Ascending aorta (tissue), 2 donors: ENCODE measurements around the gene PXK. TPM values are rescaled to one million over a fixed set of nuclear protein-coding genes. Genes with fewer than 3 reads are reported as not detected.
A peak's percentile ranks its signal among the peaks of the same experiment; 100 is the strongest.

Experiments used
- DNase-seq, 2 donors: peaks; one replicate each; pipeline ENCODE4 v3.0.0-alpha.2; 2019; ENCODE audit warnings: low spot score in 2 of 2
- H3K27ac ChIP-seq, 2 donors: fragments of 200-600 bp; sonication (generic); one replicate each; pipeline ENCODE4 v1.5.1; 2016 to 2017; ENCODE audit warnings: mild to moderate bottlenecking in 1 of 2
- H3K27me3 ChIP-seq: fragments of 200-600 bp; sonication (generic); one replicate; pipeline ENCODE4 v1.5.1; 2017
- H3K36me3 ChIP-seq, 2 donors: fragments of 200-600 bp; sonication (generic); one replicate each; pipeline ENCODE4 v1.5.1; 2016
- H3K4me1 ChIP-seq, 2 donors: fragments of 200-600 bp; sonication (generic); one replicate each; pipeline ENCODE4 v1.5.1; 2016 to 2017; ENCODE audit warnings: mild to moderate bottlenecking in 1 of 2
- H3K4me3 ChIP-seq, 2 donors: fragments of 200-600 bp; sonication (generic); one replicate each; pipeline ENCODE4 v1.5.1; 2016 to 2017; ENCODE audit warnings: mild to moderate bottlenecking in 1 of 2
- H3K9me3 ChIP-seq, 2 donors: fragments of 200-600 bp; sonication (generic); one replicate each; pipeline ENCODE4 v1.5.1; 2016
- intact Hi-C: fragments of 100-400 bp; cut with DNase I; formaldehyde crosslinking; loops from one replicate; pipeline ENCODE4 v1.15.1; 2023
- total RNA-seq: library from RNA; depleted of rRNA; stranded (reverse); fragments of >200 nt; gene quantifications from one replicate; pipeline ENCODE4 v1.1.0, GENCODE V29; 2016
- TF ChIP-seq, protein P1 (sequence below), 3 experiments: fragments of 200-600 bp in 2 of 3; fragments of 450-650 bp in 1 of 3; sonication (generic) in 2 of 3; IDR thresholded peaks; one replicate each; pipeline ENCODE4 v1.5.1; 2016 to 2019; ENCODE audit warnings: antibody characterized with exemption in 3 of 3, mild to moderate bottlenecking in 1 of 3, moderate library complexity in 1 of 3

Gene PXK
- total RNA-seq, 1 donor from 2014 or later = 14.8 TPM

DNA sequence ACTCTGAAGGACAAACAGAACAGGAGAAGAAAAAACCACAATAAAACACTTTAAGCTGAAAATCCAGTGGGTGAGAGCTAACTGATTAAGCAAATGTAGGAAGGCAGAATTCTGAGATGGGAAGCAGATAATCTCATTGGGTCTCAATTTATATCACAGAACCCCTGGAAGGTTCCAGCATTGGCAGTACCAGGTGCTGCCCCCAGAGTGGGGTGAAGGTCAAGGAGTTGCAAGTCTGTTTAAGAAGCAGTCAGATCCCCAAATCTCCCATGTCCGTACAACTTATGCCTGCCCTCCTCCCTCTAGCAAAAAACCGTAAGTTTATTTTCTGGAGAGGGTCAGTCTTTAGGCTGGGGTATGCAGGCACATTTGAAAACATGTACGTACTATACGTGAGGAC lies 45.1 kb downstream of the PXK start:
- DNase-seq = no peak
- no peak overlapping the region for H3K4me3 ChIP-seq
- no peaks in the 10 kb centered on the region for H3K36me3 ChIP-seq
- no peaks in the 10 kb centered on the region for H3K27me3 ChIP-seq
- H3K27ac ChIP-seq = no peak overlapping the region
- intact Hi-C loops = no loop called here
- no peaks in the 10 kb centered on the region for H3K4me1 ChIP-seq
- no peaks in the 10 kb centered on the region for H3K9me3 ChIP-seq
- TF ChIP-seq, protein P1, sequence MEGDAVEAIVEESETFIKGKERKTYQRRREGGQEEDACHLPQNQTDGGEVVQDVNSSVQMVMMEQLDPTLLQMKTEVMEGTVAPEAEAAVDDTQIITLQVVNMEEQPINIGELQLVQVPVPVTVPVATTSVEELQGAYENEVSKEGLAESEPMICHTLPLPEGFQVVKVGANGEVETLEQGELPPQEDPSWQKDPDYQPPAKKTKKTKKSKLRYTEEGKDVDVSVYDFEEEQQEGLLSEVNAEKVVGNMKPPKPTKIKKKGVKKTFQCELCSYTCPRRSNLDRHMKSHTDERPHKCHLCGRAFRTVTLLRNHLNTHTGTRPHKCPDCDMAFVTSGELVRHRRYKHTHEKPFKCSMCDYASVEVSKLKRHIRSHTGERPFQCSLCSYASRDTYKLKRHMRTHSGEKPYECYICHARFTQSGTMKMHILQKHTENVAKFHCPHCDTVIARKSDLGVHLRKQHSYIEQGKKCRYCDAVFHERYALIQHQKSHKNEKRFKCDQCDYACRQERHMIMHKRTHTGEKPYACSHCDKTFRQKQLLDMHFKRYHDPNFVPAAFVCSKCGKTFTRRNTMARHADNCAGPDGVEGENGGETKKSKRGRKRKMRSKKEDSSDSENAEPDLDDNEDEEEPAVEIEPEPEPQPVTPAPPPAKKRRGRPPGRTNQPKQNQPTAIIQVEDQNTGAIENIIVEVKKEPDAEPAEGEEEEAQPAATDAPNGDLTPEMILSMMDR (IDR thresholded peaks at IDR 0.05) = no peak

DNA sequence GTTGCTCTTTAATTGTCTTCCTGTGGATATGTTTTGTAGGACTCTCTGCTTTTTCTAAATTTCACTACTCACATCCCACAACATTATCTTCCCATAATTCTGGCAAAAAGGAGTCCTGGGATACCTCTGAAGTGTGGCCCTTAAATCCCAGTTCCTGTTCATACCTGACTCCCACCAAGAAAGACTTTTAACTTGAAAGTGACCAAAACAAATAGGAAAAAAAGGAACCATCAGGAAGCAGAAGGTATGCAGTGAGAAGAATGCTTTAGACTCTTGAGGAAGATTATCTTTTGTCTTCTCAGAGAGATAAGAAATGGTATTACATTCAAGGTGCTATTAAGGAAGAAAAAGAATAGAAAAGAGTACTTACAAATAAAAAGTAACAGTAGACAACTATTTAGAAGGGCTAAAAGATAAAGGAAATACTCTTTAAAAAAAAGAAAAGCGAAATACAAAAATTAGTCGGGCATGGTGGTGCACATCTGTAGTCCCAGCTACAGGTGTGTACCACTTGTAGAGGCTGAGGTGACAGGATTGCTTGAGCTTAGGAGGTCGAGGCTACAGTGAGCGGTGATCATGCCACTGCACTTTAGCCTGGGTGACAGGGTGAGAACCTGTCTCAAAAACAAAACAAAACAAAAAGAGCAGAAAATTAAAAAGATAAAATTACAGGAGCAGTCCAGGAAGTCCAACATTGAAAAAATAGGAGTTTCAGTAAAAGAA lies 46.8 kb downstream of the PXK start:
- peaks cover 0 to 5% of the 10 kb centered on the region in 2 donors for H3K36me3 ChIP-seq
- TF ChIP-seq, protein P1 (IDR thresholded peaks at IDR 0.05) = no peak
- H3K27ac ChIP-seq = no peak overlapping the region
- H3K4me3 ChIP-seq = no peak overlapping the region
- H3K27me3 ChIP-seq = no peaks in the 10 kb centered on the region
- H3K9me3 ChIP-seq = no peaks in the 10 kb centered on the region
- no peaks in the 10 kb centered on the region for H3K4me1 ChIP-seq
- intact Hi-C loops = no loop called here
- DNase-seq = no peak

DNA sequence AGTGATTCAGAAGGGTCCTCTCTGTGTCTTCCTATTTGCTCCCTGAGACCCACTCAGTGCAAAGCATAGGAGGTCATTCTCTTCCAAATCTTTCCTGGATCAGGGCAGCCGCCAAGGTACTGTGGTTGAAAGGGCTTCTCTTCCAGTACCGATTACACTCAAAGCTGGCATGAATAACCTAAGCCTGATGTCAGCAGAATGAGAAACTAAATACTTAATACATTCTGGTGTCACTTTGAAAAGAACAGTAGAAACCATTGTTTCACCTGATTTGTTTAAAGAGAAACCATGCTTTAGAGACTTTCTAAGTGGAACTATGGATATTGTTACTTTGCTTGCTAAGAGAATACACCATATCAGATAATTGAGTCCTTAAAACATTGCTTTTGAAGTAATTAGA lies 50.8 kb downstream of the PXK start:
- Histone ChIP-seq H3K27me3 (no peaks in the 10 kb centered on the region), H3K9me3 (no peaks in the 10 kb centered on the region), H3K4me3 (no peak overlapping the region), H3K4me1 (no peaks in the 10 kb centered on the region), H3K36me3 (peaks cover 0 to 7% of the 10 kb centered on the region in 2 donors), H3K27ac (peak overlapping the region in 1 of 2 donors; percentile 27)
- intact Hi-C loops = no loop called here
- TF ChIP-seq, protein P1 (IDR thresholded peaks at IDR 0.05) = no peak
- DNase-seq = no peak

DNA sequence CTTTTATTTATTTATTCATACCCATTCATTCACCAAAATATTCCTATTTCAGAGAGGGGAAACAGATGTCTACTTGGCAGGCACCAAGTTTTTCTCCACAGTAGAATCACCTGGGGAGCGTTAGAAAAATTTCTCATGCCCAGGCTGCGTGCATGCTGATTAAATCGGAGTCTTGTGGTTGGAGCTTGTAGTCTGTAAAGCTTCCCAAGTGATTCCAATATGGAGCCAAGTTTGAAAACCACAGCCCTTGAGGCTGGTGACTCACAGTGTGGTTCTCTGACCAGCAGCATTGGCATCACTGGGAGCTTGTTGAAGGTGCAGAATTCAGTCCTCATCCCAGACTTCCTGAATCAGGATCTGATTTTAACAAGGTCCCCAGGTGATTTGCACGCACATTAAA lies 51.2 kb downstream of the PXK start:
- H3K27ac ChIP-seq = peak overlapping the region in 1 of 2 donors; percentile 27

DNA sequence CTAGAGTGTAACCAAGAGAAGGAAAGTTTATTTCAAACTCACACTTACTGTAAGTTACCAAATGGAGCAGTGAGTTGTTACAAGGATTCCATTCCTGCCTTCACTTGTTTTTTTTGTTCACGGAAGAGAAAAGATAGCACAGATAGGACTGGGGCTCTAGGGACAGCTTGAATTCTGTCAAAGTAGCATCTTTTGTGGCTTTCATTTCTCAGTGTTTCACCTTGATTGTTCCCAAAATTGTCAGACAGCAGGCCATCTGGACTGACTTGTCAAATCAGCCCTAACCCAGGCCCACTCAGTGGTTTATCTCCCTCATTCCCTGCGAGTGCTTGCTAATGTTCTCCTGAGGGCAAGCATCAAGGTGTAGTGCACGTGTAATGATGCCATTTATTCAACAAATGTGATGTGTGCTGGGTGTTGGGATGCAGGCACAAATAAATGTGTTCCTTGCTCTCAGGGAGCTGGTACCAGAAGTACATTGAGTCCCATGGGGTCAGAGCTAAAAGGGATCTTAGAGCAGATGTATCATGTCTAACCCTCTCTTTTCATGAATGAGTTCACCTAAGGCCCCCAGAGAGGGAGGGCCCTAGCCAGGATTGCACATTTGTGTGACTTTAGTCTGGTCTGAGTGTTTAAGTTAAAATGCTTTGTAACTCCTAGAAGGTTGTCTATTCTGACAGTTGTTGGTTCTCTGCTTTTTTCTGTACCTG lies 51.8 kb downstream of the PXK start:
- intact Hi-C loops = no loop called here
- no peaks in the 10 kb centered on the region for H3K4me1 ChIP-seq
- TF ChIP-seq, protein P1 (IDR thresholded peaks at IDR 0.05) = no peak
- H3K27me3 ChIP-seq = no peaks in the 10 kb centered on the region
- H3K4me3 ChIP-seq = no peak overlapping the region
- DNase-seq = no peak
- peaks cover 0 to 7% of the 10 kb centered on the region in 2 donors for H3K36me3 ChIP-seq
- H3K27ac ChIP-seq = no peak overlapping the region
- H3K9me3 ChIP-seq = no peaks in the 10 kb centered on the region

More for the DNA sequence above, 51.2 kb downstream of the PXK start:
- TF ChIP-seq, protein P1 (IDR thresholded peaks at IDR 0.05) = no peak
- Histone ChIP-seq H3K36me3 (peaks cover 0 to 7% of the 10 kb centered on the region in 2 donors), H3K4me1 (no peaks in the 10 kb centered on the region), H3K9me3 (no peaks in the 10 kb centered on the region), H3K4me3 (no peak overlapping the region), H3K27me3 (no peaks in the 10 kb centered on the region)
- DNase-seq = no peak
- intact Hi-C loops = no loop called here
